Effector CD4-positive, alpha-beta T cell (primary cell): ENCODE data around the gene B3GALT4.
A peak's percentile ranks its signal among the peaks of the same experiment; 100 is the strongest.

ENCODE experiments used
- DNase-seq: peaks from one replicate; pipeline ENCODE4 v3.0.0-alpha.2; 2020

Gene B3GALT4

DNA sequence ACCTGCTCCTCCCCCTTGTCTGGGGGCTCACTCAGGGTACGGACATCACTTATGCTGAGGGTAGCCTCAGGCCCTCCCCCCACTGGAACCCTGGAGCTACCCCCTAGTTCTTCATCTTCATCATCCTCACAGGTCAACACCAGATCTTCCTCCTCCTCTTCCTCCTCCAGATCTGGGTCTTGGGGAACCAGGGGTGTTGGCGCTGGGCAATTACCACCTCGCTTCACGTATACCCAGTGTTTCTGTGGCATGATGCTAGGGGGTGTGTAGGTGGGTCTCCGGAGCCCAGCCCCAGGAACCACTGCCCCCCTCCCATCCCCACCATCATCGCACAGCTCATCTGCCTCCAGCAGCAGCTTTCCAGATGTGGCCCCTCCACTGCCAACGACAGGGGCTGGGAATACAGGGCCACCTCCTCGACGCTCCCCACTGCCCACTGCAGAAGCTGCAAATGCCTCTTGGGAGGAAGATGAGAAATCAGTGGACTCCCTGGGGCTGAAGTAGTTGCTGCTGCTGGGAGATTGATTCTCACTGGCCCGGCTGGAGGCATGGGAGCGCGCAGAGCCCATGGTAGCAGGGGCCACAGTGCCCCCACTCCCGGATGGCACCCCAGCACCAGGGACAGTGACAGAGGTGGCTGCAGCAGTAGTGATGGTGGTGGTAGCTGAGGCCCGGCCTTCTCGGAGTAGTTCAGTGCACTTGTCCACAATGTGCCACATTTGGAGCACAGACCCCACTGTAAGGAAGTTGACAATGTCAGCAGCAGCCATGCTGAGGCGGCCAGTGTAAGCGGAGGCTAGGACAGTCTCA is 39.1 kb downstream of the B3GALT4 start:
- DNase-seq, result no peak

DNA sequence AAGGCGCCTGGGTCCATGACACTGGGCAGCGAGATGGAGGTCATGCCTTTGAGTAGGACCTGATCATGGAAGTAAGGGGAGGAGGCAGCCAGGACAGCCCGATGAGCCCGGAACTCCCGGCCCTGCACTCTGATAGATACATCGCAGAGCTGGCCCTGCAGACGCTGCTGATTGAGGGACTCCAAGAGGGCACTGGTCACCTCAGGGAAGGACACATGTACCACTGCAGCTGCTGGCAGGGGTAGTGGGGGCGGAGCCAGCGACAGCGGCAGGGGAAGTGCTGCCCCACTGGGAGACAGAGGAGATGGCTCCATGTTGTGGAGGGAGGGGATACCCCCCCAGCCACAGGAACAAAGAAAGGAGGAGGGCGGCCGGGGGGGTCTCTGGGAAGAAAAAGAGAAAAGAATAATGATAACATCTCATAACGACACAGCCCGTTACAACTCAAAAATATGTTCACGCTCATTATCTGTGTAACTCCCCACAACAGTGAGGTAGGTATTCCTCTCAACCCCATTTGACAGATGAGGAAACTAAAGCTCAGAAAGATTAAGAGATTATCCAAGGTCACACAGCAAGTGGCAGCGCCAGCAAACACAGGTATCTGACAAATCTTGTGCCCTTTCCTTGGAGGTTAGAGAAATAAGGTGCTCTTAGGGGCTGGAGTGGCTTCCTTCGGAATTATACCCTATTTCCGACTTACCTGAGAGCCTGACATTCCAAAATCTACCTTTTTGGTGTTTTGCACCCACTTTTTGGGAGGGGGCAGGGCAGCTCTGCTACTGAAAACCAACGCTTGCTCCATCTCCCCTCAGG is 39.9 kb downstream of the B3GALT4 start:
- DNase-seq, result no peak

DNA sequence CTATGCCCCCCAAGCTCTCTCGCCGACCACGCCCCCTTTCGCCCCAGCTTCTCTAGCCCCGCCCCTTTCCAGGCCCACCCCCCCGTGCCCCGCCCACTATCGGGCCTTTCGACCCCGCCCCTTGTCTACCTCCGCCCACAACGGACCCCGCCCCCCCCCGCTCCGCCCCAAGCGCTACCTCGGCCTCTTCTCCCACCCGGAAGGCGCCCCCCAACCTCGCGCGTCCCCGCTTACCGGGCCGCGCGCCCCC is 40.4 kb downstream of the B3GALT4 start:
- DNase-seq, result no peak

DNA sequence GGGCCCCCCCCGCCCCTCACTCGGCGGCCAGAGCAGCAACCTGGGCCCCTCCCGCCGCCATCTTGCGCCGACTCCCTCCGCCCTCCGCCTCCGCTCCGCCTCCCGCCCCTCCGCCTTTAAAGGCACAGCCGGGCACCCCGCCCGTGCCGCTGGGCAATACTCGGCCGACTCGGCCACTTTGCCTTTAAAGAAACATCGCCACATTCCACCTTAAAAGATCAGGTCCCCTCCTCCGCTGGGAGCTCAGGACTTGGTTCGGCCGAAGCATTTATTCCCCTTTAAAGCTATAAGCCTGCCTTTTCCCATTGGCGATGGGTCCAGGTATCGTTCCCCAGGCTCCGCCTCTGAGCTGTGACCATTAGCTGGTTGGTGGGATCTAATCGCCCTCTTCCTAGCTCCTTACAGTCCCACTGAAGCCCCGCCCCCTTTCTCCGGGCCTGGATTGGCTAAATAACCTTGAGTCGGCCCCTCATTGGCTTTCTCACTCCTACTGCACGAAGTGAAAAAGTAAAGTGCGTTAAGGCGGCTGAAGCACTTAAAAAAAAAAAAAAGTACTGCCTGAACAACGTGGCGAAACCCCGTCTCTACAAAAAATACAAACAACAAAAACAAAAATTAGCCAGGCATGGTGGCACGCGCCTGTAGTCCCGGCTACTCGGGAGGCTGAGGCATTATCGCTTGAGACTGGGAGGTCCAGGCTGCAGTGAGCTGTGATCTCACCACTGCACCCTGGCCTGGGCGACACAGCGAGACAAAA is 40.9 kb downstream of the B3GALT4 start, which contains the start of gene ZBTB22:
Gene ZBTB22 (minus strand): TSS at position 76 of the 757 bp plus-strand sequence. CDS start 828 bp downstream, outside the sequence.
- peak; percentile 95 for DNase-seq

DNA sequence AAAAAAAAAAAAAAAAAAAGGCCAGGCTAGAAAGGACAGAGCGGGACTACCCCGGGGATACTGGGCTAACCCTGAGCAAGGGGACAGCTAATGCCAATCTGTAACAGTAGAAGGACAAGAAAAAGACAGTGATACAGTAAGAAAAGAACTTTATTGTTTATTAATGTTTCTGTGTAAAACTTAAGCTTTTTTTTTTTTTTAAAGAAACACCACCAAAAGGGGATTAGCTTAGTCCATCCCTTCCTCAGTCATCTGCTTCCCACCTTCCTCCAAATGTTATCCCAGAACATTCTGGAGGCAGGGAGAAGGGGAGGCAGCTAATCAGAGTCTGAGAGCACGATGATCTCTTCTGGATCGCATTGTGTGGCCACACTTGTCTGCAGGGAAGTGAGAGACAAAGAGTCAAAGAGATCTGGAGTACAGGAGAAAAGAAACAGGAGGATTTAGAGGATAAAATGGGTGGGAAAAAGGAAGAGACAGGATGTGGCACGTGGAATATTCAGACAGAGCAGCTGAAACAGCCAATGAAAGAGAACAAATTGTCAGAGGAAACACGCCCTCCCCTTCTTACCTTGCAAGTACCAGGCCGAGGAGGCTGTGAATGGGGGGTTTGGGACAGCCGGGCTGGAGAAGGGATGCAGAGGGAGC is 41.6 kb downstream of the B3GALT4 start:
- no peak for DNase-seq

DNA sequence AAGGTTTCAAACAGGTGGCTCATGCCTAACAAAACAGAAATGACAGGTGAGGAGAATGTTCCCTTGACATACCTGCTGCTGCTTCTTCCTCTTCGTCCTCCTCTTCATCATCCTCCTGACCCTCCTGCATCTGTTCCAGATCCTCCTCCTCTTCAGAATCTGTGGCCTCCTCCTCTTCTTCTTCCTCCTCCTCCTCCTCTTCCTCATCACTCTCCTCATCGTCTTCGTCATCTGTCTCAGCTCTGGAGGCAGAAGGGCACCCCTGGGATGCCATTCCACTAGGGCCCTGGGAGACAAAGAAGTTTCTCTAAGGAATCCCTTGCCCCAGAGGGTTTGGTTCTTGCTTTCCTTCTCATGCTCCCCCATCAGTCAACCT is 43.0 kb downstream of the B3GALT4 start:
- DNase-seq, result no peak

DNA sequence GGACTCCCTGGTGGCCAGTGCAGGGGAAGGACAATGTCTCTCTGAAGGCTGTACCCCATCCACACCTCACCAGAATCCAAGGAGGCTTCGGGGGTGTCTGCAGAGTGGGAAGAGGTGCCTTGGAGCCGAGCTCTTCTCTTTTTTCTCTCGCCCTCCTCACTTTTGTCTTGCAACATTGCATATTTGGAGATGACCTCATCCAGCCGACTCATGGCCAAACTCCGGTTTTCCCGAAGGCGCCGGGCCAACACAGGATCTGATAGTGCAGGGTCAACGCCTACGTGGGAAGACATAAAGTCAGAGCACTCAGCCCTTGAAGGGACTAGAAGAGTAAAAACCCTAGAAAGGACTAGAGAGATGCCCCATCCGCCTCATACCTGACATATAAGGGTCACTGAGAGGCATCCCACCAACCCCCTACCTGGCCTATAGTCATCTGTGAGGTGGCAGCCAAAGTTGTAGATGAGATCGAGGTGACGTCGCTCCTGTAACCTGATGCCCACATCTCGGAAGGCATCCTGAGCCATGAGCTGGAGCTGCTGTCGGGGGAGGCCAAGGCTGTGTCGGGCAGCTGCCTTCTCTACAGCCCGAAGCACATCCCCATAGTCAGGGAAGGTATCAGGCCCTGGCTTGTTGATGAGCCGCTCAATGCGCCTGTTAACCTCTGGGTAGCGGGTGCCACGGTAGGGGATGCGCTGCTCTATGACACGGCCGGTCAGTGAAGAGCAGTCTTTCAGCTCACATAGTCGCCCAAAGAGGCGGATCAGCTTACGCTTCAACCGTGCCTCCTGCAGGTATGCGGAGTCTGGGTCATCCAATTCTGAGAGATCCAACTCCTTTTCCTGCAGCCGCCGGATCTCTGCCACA is 43.6 kb downstream of the B3GALT4 start:
- DNase-seq, result no peak

DNA sequence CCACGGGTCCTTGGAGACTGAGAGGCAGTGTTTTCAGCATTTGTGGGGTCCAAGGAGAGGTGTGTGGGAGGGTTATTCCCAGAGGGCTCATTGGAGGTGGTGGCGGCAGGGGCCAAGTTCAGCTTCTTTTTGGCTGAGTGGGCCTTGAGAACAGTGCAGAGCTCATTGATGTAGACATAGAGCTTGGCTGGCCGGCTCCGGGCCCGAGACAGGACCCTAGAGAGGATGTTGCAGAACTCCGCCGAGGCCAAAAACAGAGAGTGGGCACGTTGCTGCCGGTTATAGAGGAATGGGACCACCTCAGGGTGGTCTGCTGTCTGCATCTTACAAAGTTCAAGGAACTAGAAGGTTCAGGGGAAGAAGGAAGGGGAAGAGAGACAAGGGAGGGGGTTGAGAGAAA is 44.3 kb downstream of the B3GALT4 start:
- DNase-seq, result no peak

DNA sequence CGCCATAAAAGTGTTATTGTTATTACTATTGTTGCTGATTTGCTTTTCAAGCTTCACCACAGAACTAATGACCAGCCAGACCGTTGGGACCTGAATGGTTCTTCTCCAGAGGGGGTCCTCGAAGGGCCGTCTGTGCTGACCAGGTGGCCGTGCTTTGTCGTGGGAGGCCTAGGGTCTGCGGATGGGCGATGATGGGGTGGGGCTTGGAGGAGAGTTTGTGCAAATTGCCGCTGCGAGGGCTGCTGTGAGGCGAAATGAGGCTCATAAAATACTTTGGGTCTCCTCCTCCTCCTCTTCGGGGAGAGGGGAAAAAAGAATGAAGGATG is 46.7 kb downstream of the B3GALT4 start:
- no peak for DNase-seq

DNA sequence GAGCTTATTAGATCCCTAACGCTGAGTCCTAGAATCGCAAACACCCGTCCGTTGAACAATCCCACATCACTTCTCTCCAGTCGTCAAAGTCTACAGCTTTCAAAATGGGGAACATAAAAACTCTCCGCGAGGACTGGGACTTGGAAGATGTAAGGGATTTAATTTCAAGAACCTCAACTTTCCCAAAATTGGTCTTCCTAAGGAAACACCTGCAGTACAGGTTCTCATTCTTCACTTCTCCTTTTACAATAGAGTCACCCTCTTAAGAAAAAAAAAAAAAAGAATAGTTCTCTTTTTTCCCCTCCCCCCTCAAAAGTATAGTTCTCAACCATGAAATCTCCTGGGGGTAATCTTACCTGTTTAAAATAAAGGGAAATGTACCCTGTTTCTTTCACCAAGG is 47.2 kb downstream of the B3GALT4 start:
- DNase-seq, result no peak
